ENCODE results near the gene GPR32.
A peak's percentile ranks its signal among the peaks of the same experiment; 100 is the strongest.
"Not testable (repeated sequence)": the region's sequence is repeated elsewhere in the genome, so short reads cannot be mapped to it uniquely, and the experiment has no call there.

Gene GPR32

DNA sequence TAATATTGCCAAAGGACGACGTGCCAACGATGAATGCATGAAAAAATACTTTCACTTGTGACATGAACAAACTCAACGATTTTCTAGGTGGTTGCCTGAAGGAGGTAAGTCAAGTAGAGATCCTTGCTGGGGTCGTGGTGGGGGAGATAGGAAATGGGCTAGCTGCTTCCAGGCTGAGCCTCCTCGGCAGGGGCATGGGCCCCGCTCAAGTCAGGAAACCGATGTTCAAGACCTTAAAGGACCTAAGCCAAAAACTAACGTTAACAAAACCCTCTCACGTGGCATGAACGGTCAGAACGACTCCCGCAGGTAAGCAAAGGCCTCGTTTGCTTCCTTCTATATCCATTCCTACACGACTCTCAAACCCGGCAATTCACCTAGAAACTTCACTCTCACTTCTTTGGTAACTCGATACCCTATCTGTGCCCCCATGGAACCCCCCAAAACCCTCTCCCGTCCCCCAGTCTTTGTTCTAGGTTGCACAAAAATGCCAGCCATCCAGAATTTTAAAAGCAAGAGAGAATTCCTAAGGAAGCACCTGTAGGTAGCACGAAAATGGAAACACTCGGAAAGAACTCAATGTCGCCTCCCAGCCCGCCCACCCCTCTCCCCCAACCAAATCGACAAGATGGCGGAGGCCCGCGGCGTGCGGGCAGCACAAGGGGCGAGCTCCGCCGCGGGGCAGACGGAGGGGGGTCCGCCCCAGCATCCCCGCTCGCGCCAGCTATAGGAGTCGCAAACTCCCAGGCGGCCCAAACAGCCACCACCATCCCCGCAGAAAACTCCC is 33.6 kb downstream of the GPR32 start:
- Histone ChIP-seq H3K4me1 (ENCODE audit: control insufficient read depth, insufficient read depth, low read length, poor library complexity, severe bottlenecking) (peaks cover 19% of the 10 kb centered on the region), H3K4me3 (ENCODE audit: extremely low read depth, insufficient read depth, low read length, poor library complexity, severe bottlenecking) (peak overlapping the region; percentile 68), H3K27ac (ENCODE audit: low read depth, low read length, severe bottlenecking) (peak overlapping the region; percentile 100), H3K36me3 (ENCODE audit: control insufficient read depth, insufficient read depth, low read length) (peaks cover 39% of the 10 kb centered on the region), H3K9me3 (ENCODE audit: control insufficient read depth, low read length) (no peaks in the 10 kb centered on the region)
- WGBS, 2 experiments (ENCODE audit: insufficient coverage in 2 of 2) = 0 to 1% methylated on average over 14 to 30 of the region's 40 CpGs

DNA sequence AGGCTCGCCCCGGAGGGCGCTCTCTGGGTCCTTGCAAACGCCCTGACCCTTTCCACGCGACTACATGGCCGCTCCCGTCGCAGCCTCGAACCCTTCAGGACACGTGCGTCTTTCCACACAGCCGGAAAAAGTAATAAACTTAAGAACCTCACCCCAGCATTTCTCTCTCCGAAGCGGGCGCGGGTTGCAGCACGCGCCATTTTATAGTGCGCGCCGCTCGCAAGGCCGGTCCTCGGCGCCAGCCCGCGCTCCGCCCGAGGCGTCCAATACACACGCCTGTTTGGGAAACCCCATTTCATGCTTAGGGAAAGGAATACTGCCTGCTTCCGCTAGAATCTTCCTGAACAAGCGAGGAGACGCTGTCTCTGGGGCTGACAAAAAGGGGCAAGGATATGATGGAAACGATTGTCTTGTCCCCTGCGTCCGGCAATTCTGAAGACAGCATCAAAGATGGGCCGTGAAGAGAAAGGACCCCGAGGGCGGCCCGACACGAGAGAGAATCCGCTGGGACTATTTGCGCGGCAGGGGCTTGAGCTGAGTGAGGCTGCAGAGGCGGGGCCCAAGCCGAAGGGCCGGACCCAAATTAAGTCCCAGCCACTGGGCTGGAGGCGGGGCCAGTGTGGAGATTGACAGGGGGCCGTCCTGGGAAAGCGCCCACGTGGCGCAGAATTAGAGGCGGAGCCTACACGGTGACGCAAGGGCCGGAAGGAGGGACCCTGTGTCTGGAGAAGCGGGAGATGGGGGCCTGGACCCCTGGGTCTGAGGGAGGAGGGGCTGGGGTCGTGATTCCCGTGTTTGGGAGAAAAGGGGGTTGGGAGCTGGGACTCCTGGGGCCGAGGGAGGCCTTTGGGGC is 34.4 kb downstream of the GPR32 start:
- 0 to 1% methylated on average over 48 to 57 of the region's 62 CpGs for WGBS, 2 experiments (ENCODE audit: insufficient coverage in 2 of 2)
- H3K36me3 ChIP-seq (ENCODE audit: control insufficient read depth, insufficient read depth, low read length) = peaks cover 31% of the 10 kb centered on the region
- H3K27ac ChIP-seq (ENCODE audit: low read depth, low read length, severe bottlenecking) = peak overlapping the region; percentile 100
- peaks cover 19% of the 10 kb centered on the region for H3K4me1 ChIP-seq (ENCODE audit: control insufficient read depth, insufficient read depth, low read length, poor library complexity, severe bottlenecking)
- H3K4me3 ChIP-seq (ENCODE audit: extremely low read depth, insufficient read depth, low read length, poor library complexity, severe bottlenecking) = peak overlapping the region; percentile 68
- no peaks in the 10 kb centered on the region for H3K9me3 ChIP-seq (ENCODE audit: control insufficient read depth, low read length)

DNA sequence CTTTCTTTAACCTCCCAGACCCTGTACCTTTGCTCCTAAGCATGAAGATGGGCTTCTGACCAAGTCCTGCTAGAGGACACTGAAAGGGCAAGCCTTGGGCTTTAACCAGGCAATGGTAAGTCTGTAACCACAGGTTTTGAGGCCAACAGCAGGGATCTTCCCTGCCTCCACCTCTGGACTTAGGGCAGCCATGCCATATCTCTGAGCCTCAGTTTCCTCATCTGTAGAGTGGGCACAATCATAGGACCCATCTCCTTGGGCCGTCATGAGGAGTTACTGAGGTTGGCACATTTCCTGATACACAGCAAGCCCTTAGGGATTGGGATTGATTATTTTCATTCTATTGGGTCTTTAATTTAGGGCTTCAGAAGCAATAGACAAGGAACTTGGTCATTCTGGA is 38.6 kb downstream of the GPR32 start:
- Histone ChIP-seq H3K36me3 (ENCODE audit: control insufficient read depth, insufficient read depth, low read length) (no peaks in the 10 kb centered on the region), H3K9me3 (ENCODE audit: control insufficient read depth, low read length) (no peaks in the 10 kb centered on the region), H3K4me3 (ENCODE audit: extremely low read depth, insufficient read depth, low read length, poor library complexity, severe bottlenecking) (no peak overlapping the region), H3K27ac (ENCODE audit: low read depth, low read length, severe bottlenecking) (no peak overlapping the region), H3K4me1 (ENCODE audit: control insufficient read depth, insufficient read depth, low read length, poor library complexity, severe bottlenecking) (peaks cover 4% of the 10 kb centered on the region)
- WGBS, 2 experiments (ENCODE audit: insufficient coverage in 2 of 2) = 83% methylated on average over 1 of the region's 1 CpG; no CpG with 5 or more reads in 1 of the 2 experiments

DNA sequence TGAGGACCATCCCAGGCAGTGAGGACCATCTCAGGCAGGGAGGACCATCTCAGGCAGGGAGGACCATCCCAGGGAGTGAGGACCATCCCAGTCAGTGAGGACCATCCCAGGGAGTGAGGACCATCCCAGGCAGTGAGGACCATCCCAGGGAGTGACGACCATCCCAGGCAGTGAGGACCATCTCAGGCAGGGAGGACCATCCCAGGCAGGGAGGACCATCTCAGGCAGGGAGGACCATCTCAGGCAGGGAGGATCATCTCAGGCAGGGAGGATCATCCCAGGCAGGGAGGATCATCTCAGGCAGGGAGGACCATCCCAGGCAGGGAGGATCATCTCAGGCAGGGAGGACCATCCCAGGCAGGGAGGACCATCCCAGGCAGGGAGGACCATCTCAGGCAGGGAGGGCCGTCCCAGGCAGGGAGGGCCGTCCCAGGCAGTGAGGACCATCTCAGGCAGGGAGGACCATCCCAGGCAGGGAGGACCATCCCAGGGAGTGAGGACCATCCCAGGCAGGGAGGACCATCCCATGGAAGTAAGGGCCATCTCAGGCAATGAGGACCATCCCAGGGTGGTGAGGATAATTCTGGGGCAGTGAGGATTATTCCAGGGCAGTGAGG is 41.5 kb downstream of the GPR32 start:
- H3K4me1 ChIP-seq (ENCODE audit: control insufficient read depth, insufficient read depth, low read length, poor library complexity, severe bottlenecking); H3K9me3 ChIP-seq (ENCODE audit: control insufficient read depth, low read length); H3K27ac ChIP-seq (ENCODE audit: low read depth, low read length, severe bottlenecking); H3K4me3 ChIP-seq (ENCODE audit: extremely low read depth, insufficient read depth, low read length, poor library complexity, severe bottlenecking); H3K36me3 ChIP-seq (ENCODE audit: control insufficient read depth, insufficient read depth, low read length): not testable (repeated sequence)
- WGBS, 2 experiments (ENCODE audit: insufficient coverage in 2 of 2) = 52 to 64% methylated on average over 3 of the region's 3 CpGs

DNA sequence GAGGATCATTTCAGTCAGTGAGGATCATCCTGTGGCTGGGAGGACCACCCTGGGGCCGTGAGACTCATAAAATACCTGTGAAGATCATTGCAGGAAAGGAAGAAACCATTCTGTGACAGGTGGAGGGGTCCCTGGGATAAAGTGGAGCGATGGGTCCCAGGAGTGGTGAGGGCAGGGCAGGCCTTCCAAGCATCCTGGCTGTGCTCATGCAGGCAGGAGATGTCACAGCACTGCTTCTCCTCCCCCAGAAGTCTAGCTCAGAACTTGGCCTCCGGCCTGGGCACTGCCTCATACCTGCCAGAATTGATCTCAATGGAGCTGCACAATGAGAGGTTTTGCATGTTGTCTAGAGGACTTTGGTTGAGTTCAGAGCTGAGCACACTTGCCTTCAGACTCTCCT is 42.2 kb downstream of the GPR32 start:
- WGBS, 2 experiments (ENCODE audit: insufficient coverage in 2 of 2) = 44 to 56% methylated on average over 1 to 3 of the region's 3 CpGs

DNA sequence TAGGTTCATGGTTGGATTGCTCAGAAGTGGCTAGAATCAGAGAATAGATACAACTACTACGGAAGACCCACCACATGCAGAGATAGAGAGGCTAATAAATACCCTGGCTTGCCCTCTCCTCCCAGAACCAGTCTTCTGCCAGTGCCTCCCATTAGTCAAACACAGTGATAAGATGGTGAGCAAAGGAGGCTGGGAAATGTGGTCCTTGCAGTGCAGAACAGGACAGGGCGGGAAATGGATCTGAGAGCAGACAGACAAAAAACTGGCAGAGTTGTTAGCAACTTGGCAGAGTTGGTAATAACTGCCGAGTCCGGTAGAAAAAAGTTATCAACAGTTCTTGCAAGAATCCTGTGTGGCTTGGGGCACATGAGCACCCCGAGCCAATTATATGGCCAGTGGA is 44.6 kb downstream of the GPR32 start:
- no peaks in the 10 kb centered on the region for H3K9me3 ChIP-seq (ENCODE audit: control insufficient read depth, low read length)
- WGBS, 2 experiments (ENCODE audit: insufficient coverage in 2 of 2) = 93% methylated on average over 4 of the region's 5 CpGs
- no peaks in the 10 kb centered on the region for H3K4me1 ChIP-seq (ENCODE audit: control insufficient read depth, insufficient read depth, low read length, poor library complexity, severe bottlenecking)
- no peaks in the 10 kb centered on the region for H3K36me3 ChIP-seq (ENCODE audit: control insufficient read depth, insufficient read depth, low read length)
- H3K4me3 ChIP-seq (ENCODE audit: extremely low read depth, insufficient read depth, low read length, poor library complexity, severe bottlenecking) = no peak overlapping the region
- H3K27ac ChIP-seq (ENCODE audit: low read depth, low read length, severe bottlenecking) = no peak overlapping the region

More for the DNA sequence above, 42.2 kb downstream of the GPR32 start:
- Histone ChIP-seq H3K4me1 (ENCODE audit: control insufficient read depth, insufficient read depth, low read length, poor library complexity, severe bottlenecking) (no peaks in the 10 kb centered on the region), H3K4me3 (ENCODE audit: extremely low read depth, insufficient read depth, low read length, poor library complexity, severe bottlenecking) (no peak overlapping the region), H3K27ac (ENCODE audit: low read depth, low read length, severe bottlenecking) (no peak overlapping the region), H3K9me3 (ENCODE audit: control insufficient read depth, low read length) (no peaks in the 10 kb centered on the region), H3K36me3 (ENCODE audit: control insufficient read depth, insufficient read depth, low read length) (no peaks in the 10 kb centered on the region)

DNA sequence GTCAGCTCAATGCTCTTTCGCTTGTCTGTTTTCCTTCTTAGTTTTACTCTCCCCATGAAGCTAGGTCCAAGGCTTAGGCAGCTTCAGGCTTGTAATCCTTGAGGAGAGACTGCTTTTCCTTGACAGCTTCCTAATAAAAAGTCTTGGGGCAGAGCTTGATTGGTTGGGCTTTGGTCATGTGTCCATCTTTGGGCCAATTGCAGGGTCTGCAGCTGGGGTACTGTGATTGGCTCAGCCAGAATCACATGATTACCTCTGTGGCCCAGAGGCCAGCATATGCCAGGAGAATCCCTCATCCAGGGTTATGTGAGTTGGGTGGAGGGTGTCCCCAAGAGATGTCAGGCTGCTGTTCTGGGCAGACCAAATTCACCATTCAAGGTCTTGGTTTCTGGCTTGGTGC is 45.2 kb downstream of the GPR32 start:
- no peaks in the 10 kb centered on the region for H3K4me1 ChIP-seq (ENCODE audit: control insufficient read depth, insufficient read depth, low read length, poor library complexity, severe bottlenecking)
- WGBS, 2 experiments (ENCODE audit: insufficient coverage in 2 of 2) = 100% methylated on average over 1 of the region's 1 CpG
- no peaks in the 10 kb centered on the region for H3K9me3 ChIP-seq (ENCODE audit: control insufficient read depth, low read length)
- no peak overlapping the region for H3K27ac ChIP-seq (ENCODE audit: low read depth, low read length, severe bottlenecking)
- H3K4me3 ChIP-seq (ENCODE audit: extremely low read depth, insufficient read depth, low read length, poor library complexity, severe bottlenecking) = no peak overlapping the region
- no peaks in the 10 kb centered on the region for H3K36me3 ChIP-seq (ENCODE audit: control insufficient read depth, insufficient read depth, low read length)

DNA sequence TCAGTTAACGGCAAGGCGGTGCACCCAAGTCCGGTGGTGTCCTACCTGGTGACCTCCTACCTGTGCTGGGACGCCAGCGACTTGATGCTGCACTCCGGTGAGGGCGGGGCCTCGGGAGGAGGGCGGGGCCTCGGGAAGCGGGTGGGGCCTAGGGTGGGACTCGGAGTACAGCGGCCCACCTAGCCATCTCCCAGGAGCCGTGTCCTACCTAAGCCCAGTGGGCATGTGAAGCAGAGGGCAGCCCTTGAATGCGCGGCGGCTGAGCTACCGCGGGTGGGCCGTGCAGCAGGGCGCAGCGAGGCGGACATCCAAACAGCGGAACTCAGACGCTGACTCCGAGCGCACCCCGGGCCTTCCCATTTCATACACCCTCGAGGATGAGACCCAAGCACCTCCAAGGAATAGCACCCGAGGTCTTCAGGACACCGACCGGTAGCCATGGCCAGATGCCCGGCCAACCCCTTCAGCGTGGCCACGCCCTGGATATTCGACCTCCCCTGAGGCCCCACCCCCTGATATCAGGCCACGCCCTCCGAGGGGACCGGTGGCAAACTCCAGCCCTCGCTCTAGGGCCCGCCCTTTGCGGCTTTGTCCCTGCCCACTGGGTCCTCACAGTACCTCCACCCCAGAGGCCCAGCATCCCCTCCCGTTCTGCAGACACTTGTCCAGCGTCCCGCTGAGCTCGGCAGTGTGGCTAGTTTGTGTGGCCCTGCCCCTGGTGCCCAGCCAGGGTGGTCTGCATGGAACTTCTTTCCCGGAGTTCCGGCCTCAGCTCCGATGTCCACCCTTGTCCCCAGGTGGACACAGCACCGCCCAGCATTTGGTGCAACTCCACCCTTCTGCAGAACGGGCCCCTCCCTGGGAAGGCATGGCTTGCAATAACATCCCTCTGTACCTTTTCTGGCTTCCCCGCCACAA is 47.9 kb downstream of the GPR32 start:
- no peaks in the 10 kb centered on the region for H3K4me1 ChIP-seq (ENCODE audit: control insufficient read depth, insufficient read depth, low read length, poor library complexity, severe bottlenecking)
- H3K4me3 ChIP-seq (ENCODE audit: extremely low read depth, insufficient read depth, low read length, poor library complexity, severe bottlenecking) = peak overlapping the region; percentile 31
- no peak overlapping the region for H3K27ac ChIP-seq (ENCODE audit: low read depth, low read length, severe bottlenecking)
- WGBS, 2 experiments (ENCODE audit: insufficient coverage in 2 of 2) = 20 to 25% methylated on average over 39 to 48 of the region's 52 CpGs
- H3K9me3 ChIP-seq (ENCODE audit: control insufficient read depth, low read length) = no peaks in the 10 kb centered on the region
- H3K36me3 ChIP-seq (ENCODE audit: control insufficient read depth, insufficient read depth, low read length) = no peaks in the 10 kb centered on the region

DNA sequence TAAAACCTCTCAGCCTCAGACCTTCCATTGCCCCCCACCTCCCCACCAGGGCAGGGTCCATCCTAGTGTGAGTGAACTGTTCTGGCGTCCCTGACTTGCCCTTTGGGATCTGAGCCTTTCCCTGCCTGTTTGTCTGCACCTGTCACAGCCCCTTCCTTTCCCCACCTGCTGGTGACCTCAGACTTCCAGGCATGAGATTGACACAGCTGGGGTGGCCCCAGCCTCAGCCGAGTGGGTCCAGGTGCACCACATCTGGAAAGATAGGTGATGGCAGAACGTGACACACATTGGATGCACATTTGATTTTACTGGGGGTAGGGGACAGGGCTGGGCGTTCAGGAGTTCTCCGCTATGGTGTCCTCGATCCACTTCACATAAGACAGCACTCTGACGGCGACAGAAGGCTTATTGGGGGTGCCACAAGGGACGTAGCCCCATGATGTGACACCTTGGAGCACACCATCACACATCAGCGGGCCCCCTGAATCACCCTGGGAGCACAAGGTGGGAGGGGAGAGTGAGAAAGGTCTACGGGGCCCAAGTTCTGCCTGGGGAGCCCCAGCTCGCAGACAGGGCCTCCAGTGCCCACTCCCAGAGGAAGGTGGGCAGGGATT is 48.7 kb downstream of the GPR32 start:
- H3K4me3 ChIP-seq (ENCODE audit: extremely low read depth, insufficient read depth, low read length, poor library complexity, severe bottlenecking) = no peak overlapping the region
- no peaks in the 10 kb centered on the region for H3K4me1 ChIP-seq (ENCODE audit: control insufficient read depth, insufficient read depth, low read length, poor library complexity, severe bottlenecking)
- no peaks in the 10 kb centered on the region for H3K9me3 ChIP-seq (ENCODE audit: control insufficient read depth, low read length)
- no peaks in the 10 kb centered on the region for H3K36me3 ChIP-seq (ENCODE audit: control insufficient read depth, insufficient read depth, low read length)
- WGBS, 2 experiments (ENCODE audit: insufficient coverage in 2 of 2) = 81 to 88% methylated on average over 9 of the region's 12 CpGs
- no peak overlapping the region for H3K27ac ChIP-seq (ENCODE audit: low read depth, low read length, severe bottlenecking)

DNA sequence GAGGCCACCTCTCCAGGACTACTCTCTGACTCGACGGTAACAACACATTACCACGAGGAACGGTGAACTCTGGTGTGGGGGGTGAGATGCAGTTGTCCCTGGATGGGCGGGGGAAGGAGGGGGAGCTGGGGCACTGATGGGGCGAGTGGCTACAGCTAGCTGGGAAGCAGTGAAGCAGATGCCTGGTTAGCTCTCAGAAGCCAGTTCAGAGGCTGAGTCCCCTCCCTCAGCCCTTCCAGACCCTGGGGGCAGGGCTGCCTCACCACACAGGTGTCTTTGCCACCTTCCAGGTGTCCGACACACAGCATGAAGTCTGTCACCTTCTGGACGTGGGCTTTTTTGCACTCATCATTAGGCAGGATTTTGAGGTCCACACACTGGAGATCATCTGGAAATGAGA is 49.4 kb downstream of the GPR32 start:
- 68 to 70% methylated on average over 3 to 4 of the region's 8 CpGs for WGBS, 2 experiments (ENCODE audit: insufficient coverage in 2 of 2)
- H3K4me1 ChIP-seq (ENCODE audit: control insufficient read depth, insufficient read depth, low read length, poor library complexity, severe bottlenecking) = no peaks in the 10 kb centered on the region
- H3K9me3 ChIP-seq (ENCODE audit: control insufficient read depth, low read length) = no peaks in the 10 kb centered on the region
- H3K27ac ChIP-seq (ENCODE audit: low read depth, low read length, severe bottlenecking) = no peak overlapping the region
- H3K4me3 ChIP-seq (ENCODE audit: extremely low read depth, insufficient read depth, low read length, poor library complexity, severe bottlenecking) = no peak overlapping the region
- H3K36me3 ChIP-seq (ENCODE audit: control insufficient read depth, insufficient read depth, low read length) = no peaks in the 10 kb centered on the region

Data from mesodermal cell (in vitro differentiated cells).